Right ventricle myocardium superior (tissue), 1 donor: Measurements from ENCODE around the gene FKBP5. TPM values are rescaled to one million over a fixed set of nuclear protein-coding genes. Genes with fewer than 3 reads are reported as not detected.
"Not testable (repeated sequence)": the region's sequence is repeated elsewhere in the genome, so short reads cannot be mapped to it uniquely, and the experiment has no call there.

Source experiments
- ATAC-seq: fragments of 200-7000 bp; cut with Tn5 transposase; one replicate; pipeline ENCODE4 v1.9.1; 2020; ENCODE audit warnings: mild to moderate bottlenecking; ENCODE audit not compliant: poor library complexity
- DNase-seq: peaks from one replicate; pipeline ENCODE4 v3.0.0-alpha.2; 2020
- intact Hi-C: fragments of 100-400 bp; cut with DNase I; formaldehyde crosslinking; loops from one replicate; pipeline ENCODE4 v1.11.2; 2022
- total RNA-seq: library from RNA; stranded (reverse); fragmentation: NEBNext Ultra II Directional; extraction: Animal tissue kit (Norgen Biotek cat#: 25700); gene quantifications from one replicate; pipeline ENCODE4 v1.2.1, GENCODE V29; 2021
- donor health status: DM: no; HTN: yes; CAD: no; lungs with severe emphysema.

Gene FKBP5
- total RNA-seq, 1 donor from 2014 or later: 106 TPM

DNA sequence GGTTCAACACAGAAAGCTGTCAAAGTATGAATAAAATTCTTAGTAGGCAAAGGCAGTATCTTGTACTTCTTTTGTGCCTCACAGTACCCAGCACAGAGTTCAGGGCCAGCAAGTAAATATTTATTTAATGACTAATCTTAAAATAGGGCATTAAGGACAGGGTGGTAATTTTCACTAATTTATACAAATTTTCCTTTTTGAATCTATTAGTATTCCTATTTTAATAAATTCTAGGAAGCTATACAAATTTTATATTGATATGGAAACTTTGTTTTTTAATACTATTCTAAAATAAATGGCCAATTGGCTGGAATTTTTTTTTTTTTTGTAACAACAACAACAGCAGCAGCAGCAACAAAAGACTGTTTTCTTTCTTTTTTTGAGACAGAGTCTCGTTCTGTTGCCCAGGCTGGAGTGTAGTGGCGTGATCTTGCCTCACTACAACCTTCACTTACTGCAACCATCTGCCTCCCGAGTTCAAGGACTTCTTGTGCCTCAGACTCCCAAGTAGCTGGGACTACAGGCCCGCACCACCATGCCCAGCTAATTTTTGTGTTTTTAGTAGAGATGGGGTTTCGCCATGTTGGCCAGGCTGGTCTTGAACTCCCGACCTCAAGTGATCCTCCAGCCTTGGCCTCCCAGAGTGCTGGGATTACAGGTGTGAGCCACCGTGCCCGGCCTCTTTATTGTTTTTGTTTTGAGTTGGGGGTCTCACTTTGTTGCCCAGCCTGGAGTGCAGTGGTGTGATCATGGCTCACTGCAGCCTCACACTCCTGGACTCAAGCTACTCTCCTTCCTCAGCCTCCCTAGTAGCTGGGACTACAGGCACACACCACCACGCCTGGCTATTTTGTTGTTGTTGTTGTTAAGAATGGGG is 85.2 kb downstream of the FKBP5 start:
- peak; percentile 24 for DNase-seq
- intact Hi-C loops: loop anchor here (5.0 to 10.0 kb wide), 2 partner anchors 81 to 129 kb away; partner anchors contain the start of gene FKBP5
- no peak for ATAC-seq

GRCh38 chr6:35602133-35602946 is 86.4 kb downstream of the FKBP5 start:
- intact Hi-C loops: loop anchor here (5.0 to 10.0 kb wide), 2 partner anchors 82 to 130 kb away; partner anchors contain the start of gene FKBP5
- DNase-seq (no peak), ATAC-seq (peak; percentile 78)

DNA sequence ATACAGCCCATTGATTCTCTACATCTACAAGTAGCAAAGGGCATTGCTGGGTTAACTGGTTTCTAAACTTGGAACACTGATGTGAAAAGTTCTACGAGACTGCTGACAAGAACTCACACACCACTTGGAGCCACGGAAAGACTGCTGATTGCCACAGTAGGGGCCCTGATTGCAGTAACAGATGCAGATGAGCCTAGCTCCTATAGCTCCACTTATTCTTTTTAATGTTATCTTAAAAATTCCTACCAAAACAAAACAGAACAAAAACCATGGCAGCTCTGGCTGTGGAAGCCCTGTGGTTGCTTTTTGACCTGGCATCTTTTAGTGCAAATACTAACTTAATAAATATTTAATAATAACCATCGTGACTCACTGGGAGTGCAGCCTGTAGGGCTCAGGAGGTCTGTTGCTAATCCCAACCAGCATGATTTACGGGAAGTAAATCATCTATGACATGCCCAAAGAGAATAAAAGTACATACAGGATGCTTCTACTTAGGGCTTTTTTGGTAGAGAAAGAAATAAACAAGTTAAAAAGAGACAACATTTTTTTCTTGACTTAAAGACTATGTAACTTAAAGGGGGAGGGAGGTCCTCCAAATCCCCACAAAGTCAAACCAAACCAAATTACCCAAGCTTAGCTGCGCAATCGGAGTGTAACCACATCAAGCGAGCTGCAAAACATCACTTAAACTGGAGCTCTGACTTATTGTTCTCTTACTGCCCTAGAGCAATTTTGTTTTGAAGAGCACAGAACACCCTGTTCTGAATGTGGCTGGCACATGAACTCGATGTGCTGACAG is 87.2 kb downstream of the FKBP5 start:
- intact Hi-C loops: loop anchor here (5.0 to 10.0 kb wide), 2 partner anchors 83 to 131 kb away; partner anchors contain the start of gene FKBP5
- DNase-seq (peak; percentile 64), ATAC-seq (peak; percentile 88)

GRCh38 chr6:35600659-35601125 is 88.0 kb downstream of the FKBP5 start:
- DNase-seq (no peak), ATAC-seq (no peak)
- intact Hi-C loops: loop anchor here (5.0 to 10.0 kb wide), 2 partner anchors 84 to 132 kb away; partner anchors contain the start of gene FKBP5

GRCh38 chr6:35599761-35600658 is 88.7 kb downstream of the FKBP5 start:
- intact Hi-C loops: loop anchor here (5.0 to 10.0 kb wide), 2 partner anchors 85 to 132 kb away; partner anchors contain the start of gene FKBP5
- ATAC-seq: no peak
- no peak for DNase-seq

DNA sequence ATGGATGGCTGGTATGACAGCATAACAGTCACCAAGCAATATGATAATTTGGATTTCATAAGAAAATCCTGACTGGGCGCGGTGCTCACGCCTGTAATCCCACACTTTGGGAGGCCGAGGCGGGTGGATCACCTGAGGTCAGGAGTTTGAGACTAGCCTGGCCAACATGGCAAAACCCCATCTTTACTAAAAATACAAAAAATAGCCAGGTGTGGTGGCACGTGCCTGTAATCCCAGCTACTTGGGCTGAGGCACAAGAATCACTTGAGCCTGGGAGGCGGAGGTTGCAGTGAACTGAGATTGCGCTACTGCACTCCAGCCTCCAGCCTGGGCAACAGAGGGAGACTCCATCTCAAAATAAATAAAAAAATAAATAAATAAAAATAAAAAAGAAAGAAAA is 90.1 kb downstream of the FKBP5 start:
- DNase-seq, ATAC-seq, intact Hi-C loops: not testable (repeated sequence)

DNA sequence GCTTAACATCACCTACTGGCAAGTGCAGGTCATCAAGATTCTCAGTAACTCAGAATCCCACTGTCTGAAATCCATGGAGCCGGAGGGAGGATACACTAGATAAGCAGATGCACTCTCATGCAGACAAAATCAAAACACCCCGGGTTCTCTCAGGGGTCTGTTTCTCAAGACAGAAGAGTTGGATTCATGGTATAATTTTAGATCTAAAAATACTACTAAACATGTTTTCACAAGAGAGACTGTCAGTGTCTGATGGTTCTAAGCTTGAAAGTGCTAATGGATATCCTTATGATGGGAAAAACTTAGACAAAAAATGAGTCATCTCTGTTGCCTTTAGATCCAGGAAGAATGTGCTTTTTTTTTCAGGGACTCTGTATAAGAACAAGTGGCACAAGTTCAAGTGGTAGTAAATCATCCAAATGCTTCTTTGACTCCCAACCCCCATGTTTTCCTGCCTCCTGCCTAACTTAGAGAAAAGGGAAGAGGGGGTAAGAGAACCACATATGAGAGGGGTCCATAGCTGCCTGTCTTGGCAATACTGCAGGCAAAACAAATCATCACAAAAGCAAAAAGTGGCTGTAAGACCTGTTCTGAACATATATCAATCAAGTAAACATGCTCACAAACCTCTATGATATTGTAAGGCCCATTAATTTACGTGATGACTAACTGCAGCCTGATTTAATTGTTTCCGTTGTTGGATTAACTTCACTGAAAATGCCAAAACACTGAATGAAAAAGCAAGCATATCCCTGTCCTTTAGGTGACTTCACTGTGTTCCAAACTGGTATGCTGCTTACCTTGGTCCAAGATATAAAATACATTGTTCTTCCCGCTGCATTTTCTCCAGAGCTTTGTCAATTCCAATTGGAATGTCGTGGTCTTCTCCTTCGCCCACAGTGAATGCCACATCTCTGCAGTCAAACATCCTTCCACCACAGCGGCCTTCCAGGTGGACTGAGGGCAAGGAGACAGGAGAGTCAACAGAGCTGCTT is 92.0 kb downstream of the FKBP5 start:
- intact Hi-C loops: no loop called here
- DNase-seq (no peak), ATAC-seq (no peak)

GRCh38 chr6:35594503-35595186 is 94.1 kb downstream of the FKBP5 start:
- intact Hi-C loops: no loop called here
- DNase-seq: no peak
- ATAC-seq: no peak

DNA sequence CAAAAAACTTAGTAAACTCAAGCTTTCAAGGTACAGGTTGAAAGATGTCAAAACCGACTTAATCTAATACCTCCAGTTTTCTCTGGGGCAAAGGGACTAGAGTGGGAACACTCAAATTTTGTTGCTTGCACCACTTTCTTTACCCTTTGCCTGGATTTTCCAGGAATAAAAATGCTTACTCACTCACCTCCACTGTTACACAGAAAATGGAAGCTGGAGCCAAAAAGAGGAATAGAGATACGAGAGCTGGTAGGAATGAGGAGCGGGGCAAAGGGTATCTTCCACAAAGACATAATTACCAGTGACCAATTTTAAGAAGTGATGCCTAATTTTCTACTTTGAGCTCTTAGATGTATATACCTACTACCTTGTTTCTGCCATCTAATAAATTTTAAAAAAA is 96.5 kb downstream of the FKBP5 start:
- intact Hi-C loops: no loop called here
- no peak for ATAC-seq

GRCh38 chr6:35590622-35591066 is 98.1 kb downstream of the FKBP5 start:
- DNase-seq: peak; percentile 81
- intact Hi-C loops: no loop called here
- ATAC-seq: peak; percentile 85

More for the DNA sequence above, 96.5 kb downstream of the FKBP5 start:
- no peak for DNase-seq

- DNase-seq: no peak
- no peak for ATAC-seq
- intact Hi-C loops: no loop called here
Measured at GRCh38 chr6:35589904-35590303, 98.8 kb downstream of the FKBP5 start.

DNA sequence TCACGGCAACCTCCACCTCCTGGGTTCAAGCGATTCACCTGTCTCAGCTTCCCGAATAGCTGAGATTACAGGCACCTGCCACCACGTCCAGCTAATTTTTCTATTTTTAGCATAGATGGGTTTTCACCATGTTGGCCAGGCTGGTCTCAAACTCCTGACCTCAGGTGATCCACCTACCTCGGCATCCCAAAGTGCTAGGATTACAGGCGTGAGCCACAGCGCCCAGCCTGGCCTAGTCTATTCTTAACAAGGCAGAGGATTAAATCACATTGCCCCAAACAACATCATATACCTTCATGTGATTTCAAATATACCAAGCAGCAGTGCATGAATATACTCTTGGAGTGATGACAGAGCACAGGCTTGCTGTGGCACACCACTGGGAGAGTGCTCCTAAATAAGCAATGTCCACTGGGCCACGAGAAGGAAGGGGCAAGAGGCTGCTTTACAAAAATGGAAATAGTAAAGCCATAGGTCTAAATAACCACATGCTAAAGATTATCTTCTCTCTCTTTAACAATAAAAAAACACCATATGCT is 99.4 kb downstream of the FKBP5 start:
- ATAC-seq (no peak), DNase-seq (no peak)
- intact Hi-C loops: no loop called here

DNA sequence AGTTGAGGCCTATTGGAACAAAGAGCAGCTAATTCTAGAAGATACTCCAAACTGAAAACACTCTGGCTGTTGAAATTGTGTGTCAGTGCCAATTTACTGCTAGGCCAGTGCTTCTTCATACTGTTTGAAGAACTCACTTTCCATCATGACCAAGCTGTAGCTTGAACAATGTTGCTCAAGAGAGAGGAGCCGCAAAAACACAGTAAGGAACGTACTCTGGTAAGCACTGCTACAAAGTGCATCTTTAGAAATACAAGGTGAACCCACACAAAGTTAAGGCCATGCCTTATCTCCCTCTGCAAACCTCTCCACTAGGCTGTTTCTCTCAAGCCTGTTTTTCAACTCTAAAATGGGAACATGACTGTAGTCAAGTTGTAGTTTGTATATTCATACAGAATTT is 101.5 kb downstream of the FKBP5 start:
- intact Hi-C loops: no loop called here
- ATAC-seq (no peak), DNase-seq (no peak)

DNA sequence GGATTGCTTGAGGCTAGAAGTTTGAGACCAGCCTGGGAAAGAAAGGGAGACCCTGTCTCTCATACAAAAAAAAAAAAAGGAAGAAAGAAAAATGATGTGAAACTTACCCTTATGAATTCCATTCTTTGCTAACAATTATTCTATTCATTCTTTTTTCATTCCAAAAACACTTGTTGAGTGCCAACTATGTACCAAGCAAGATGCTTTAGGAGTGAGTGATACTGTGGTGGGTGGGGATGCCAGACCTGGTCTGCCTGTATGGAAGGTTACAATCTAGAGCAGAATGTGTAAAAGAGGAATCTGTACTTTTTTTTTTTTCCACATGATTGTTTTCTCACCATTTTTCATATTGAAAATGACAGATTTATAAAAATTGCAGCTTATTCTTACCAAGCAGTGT is 102.2 kb downstream of the FKBP5 start:
- intact Hi-C loops: no loop called here
- no peak for ATAC-seq
- no peak for DNase-seq

DNA sequence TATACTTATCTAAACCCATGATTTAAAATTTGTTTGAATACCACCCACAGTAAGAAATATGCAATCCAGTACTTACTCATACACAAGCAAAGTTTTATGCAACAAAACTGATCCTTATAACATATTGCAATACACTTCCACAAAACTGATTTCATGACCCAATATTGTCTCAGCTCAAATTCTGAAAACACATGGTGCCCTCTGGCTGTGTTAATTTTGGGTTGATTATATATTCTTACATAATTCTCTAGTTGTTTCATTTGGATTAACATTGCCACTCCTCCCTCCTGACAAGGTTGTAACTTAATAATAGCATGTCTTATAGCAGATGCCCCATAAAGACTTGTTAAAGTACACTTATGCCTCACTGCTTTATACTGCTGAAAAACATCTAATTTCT is 103.1 kb downstream of the FKBP5 start:
- no peak for ATAC-seq
- DNase-seq: no peak
- intact Hi-C loops: no loop called here
